HepG2 (cell line): Measurements from ENCODE around the gene PROC. TPM values are rescaled to one million over a fixed set of nuclear protein-coding genes. Genes with fewer than 3 reads are reported as not detected.

Experiments
- ASH2L ChIP-seq: fragments of 300-600, 200-600 bp; sonication (generic); IDR thresholded peaks from 2 replicates; pipeline ENCODE4 v1.7.0; 2017; ENCODE audit warnings: low read depth, mild to moderate bottlenecking, moderate library complexity, mixed read lengths, low read length; ENCODE audit not compliant: insufficient read length
- ATAD3A ChIP-seq: sonication (generic); formaldehyde crosslinking; IDR thresholded peaks from 2 replicates; pipeline ENCODE4 v1.4.0; 2020; ENCODE audit warnings: missing genetic modification reagents
- CCAR2 ChIP-seq: fragments of 200-400 bp; formaldehyde crosslinking; optimal IDR thresholded peaks from 2 replicates; pipeline ENCODE3; 2018; ENCODE audit warnings: low read depth, mild to moderate bottlenecking, low read length, moderate library complexity
- CREB1 ChIP-seq, 2 experiments: fragments of 450-650 bp in 1 of 2; IDR thresholded peaks; 2 replicates each; pipeline ENCODE4 v1.6.1; 2016 to 2017; ENCODE audit warnings: control low read depth in 1 of 2, mild to moderate bottlenecking in 1 of 2, missing compliant biosample characterization in 1 of 2, missing genetic modification characterization in 1 of 2
- GTF3A ChIP-seq: sonication (generic); formaldehyde crosslinking; conservative IDR thresholded peaks from 2 replicates; pipeline ENCODE4 v1.4.0; 2020; ENCODE audit warnings: mild to moderate bottlenecking, missing genetic modification reagents
- JARID2 ChIP-seq: sonication (generic); formaldehyde crosslinking; IDR thresholded peaks from 2 replicates; pipeline ENCODE4 v1.8.1; 2023; ENCODE audit warnings: missing genetic modification reagents, inconsistent platforms; ENCODE audit not compliant: insufficient replicate concordance
- NONO ChIP-seq, 2 experiments: fragments of 450-650 bp in 1 of 2; sonication (generic) in 1 of 2; formaldehyde crosslinking in 1 of 2; IDR thresholded peaks in 1 of 2; conservative IDR thresholded peaks in 1 of 2; 2 replicates each; pipeline versions ENCODE4 v1.6.1 to v1.8.0; 2017 to 2022; ENCODE audit warnings: mild to moderate bottlenecking in 1 of 2, missing genetic modification reagents in 1 of 2, moderate library complexity in 1 of 2
- ONECUT2 ChIP-seq: sonication (generic); formaldehyde crosslinking; IDR thresholded peaks from 2 replicates; pipeline ENCODE4 v1.4.0; 2020; ENCODE audit warnings: missing genetic modification reagents
- RBM22 ChIP-seq: fragments of 200-400 bp; formaldehyde crosslinking; optimal IDR thresholded peaks from 2 replicates; pipeline ENCODE3; 2017; ENCODE audit warnings: mild to moderate bottlenecking, low read length, moderate library complexity
- SAP130 ChIP-seq: IDR thresholded peaks from 2 replicates; pipeline ENCODE4 v1.6.1; 2016; ENCODE audit warnings: low read depth
- SRSF1 ChIP-seq: fragments of 200-400 bp; formaldehyde crosslinking; optimal IDR thresholded peaks from 2 replicates; pipeline ENCODE3; 2017; ENCODE audit warnings: mild to moderate bottlenecking, low read depth, low read length, moderate library complexity
- TCF7L2 ChIP-seq: IDR thresholded peaks from 2 replicates; pipeline ENCODE4 v1.6.1; 2011; ENCODE audit warnings: mild to moderate bottlenecking, low read depth, low read length, moderate library complexity
- ZNF569 ChIP-seq: sonication (generic); formaldehyde crosslinking; IDR thresholded peaks from 2 replicates; pipeline ENCODE4 v1.5.0; 2020; ENCODE audit warnings: mild to moderate bottlenecking, missing genetic modification reagents, moderate library complexity, borderline replicate concordance
- ZNF749 ChIP-seq: sonication (generic); formaldehyde crosslinking; IDR thresholded peaks from 2 replicates; pipeline ENCODE4 v1.8.0; 2022; ENCODE audit warnings: mild to moderate bottlenecking, missing genetic modification reagents, moderate library complexity, borderline replicate concordance
- polyA plus RNA-seq, 8 experiments: library from polyadenylated mRNA; depleted of rRNA in 3 of 8; stranded (reverse) in 7 of 8; unstranded in 1 of 8; fragments of >200 nt; fragmentation: Illumina TruSeq in 4 of 8; extraction: Trizol in 4 of 8; gene quantifications; 2 replicates each; pipeline versions ENCODE4 v1.2.1 to v1.2.3, GENCODE V29; 2011 to 2016; ENCODE audit warnings: low read depth in 4 of 8, missing spikeins in 1 of 8, mixed read lengths in 1 of 8; ENCODE audit not compliant: insufficient read depth in 1 of 8
- total RNA-seq, 5 experiments: library from RNA; depleted of rRNA; stranded (reverse); fragments of >200 nt; fragmentation: Illumina TruSeq; extraction: Trizol; gene quantifications; 2 replicates each; pipeline ENCODE4 v1.2.3, GENCODE V29; 2016; ENCODE audit warnings: low read depth in 1 of 5
- TF ChIP-seq, protein P1 (sequence below): sonication (generic); formaldehyde crosslinking; IDR thresholded peaks from 2 replicates; pipeline ENCODE4 v1.4.0; 2020; ENCODE audit warnings: low read depth, missing genetic modification reagents
- TF ChIP-seq, protein P2 (sequence below): IDR thresholded peaks from 2 replicates; pipeline ENCODE4 v1.6.1; 2016; ENCODE audit warnings: missing biosample characterization, missing genetic modification reagents, low read depth
- TF ChIP-seq, protein P3 (sequence below): sonication (generic); formaldehyde crosslinking; IDR thresholded peaks from 2 replicates; pipeline ENCODE4 v1.9.0; 2022; ENCODE audit warnings: missing genetic modification reagents, mild to moderate bottlenecking, borderline replicate concordance
- TF ChIP-seq, protein P4 (sequence below): sonication (generic); formaldehyde crosslinking; IDR thresholded peaks from 2 replicates; pipeline ENCODE4 v1.8.0; 2023; ENCODE audit warnings: mild to moderate bottlenecking, missing genetic modification reagents
- TF ChIP-seq, protein P5 (sequence below): sonication (generic); formaldehyde crosslinking; IDR thresholded peaks from 2 replicates; pipeline ENCODE4 v1.5.0; 2020; ENCODE audit warnings: missing genetic modification reagents, mild to moderate bottlenecking, borderline replicate concordance

Gene PROC
- total and polyA plus RNA-seq, 2 of the 13 experiments (the other 11 are each of a cell fraction or from before 2014, with no cell fraction given), result 134 to 185 TPM

DNA sequence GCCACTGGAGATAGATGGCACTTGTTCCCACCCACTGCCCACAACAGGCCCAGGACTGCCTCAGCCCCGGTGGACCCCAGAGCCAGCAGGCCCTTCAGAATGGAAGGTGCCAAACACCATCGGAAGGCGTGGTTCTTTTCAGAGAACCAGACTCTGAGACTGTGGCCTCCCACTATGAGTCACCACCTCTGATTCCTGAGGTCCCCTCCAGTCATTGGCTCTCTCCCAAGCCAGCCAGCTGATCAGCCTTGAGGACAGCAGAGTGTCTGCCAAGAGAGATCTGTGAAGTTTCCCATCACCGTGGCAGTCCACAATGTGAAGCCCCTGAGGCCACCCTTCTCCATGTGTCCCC, 20.0 kb upstream of the PROC start (continued):
- TF ChIP-seq GTF3A (CRISPR knock-in tag) (no peak), RBM22 (no peak), ONECUT2 (CRISPR knock-in tag) (no peak), SAP130 (CRISPR knock-in tag) (peak; percentile 42), CREB1 (IDR thresholded peaks at IDR 0.05) (no peak), CREB1 (CRISPR knock-in tag; IDR thresholded peaks at IDR 0.05) (no peak), ATAD3A (CRISPR knock-in tag) (no peak), SRSF1 (no peak), CCAR2 (no peak), ASH2L (no peak), ZNF749 (CRISPR knock-in tag) (no peak), NONO (IDR thresholded peaks at IDR 0.05) (no peak), NONO (CRISPR knock-in tag; conservative IDR thresholded peaks at IDR 0.05) (no peak), TCF7L2 (no peak), JARID2 (CRISPR knock-in tag) (no peak), ZNF569 (CRISPR knock-in tag) (no peak)
- TF ChIP-seq, protein P1, sequence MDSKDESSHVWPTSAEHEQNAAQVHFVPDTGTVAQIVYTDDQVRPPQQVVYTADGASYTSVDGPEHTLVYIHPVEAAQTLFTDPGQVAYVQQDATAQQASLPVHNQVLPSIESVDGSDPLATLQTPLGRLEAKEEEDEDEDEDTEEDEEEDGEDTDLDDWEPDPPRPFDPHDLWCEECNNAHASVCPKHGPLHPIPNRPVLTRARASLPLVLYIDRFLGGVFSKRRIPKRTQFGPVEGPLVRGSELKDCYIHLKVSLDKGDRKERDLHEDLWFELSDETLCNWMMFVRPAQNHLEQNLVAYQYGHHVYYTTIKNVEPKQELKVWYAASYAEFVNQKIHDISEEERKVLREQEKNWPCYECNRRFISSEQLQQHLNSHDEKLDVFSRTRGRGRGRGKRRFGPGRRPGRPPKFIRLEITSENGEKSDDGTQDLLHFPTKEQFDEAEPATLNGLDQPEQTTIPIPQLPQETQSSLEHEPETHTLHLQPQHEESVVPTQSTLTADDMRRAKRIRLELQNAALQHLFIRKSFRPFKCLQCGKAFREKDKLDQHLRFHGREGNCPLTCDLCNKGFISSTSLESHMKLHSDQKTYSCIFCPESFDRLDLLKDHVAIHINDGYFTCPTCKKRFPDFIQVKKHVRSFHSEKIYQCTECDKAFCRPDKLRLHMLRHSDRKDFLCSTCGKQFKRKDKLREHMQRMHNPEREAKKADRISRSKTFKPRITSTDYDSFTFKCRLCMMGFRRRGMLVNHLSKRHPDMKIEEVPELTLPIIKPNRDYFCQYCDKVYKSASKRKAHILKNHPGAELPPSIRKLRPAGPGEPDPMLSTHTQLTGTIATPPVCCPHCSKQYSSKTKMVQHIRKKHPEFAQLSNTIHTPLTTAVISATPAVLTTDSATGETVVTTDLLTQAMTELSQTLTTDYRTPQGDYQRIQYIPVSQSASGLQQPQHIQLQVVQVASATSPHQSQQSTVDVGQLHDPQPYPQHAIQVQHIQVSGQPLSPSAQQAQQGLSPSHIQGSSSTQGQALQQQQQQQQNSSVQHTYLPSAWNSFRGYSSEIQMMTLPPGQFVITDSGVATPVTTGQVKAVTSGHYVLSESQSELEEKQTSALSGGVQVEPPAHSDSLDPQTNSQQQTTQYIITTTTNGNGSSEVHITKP, result peak; percentile 60; the same call in 1 of the 2 replicates
- TF ChIP-seq, protein P2, sequence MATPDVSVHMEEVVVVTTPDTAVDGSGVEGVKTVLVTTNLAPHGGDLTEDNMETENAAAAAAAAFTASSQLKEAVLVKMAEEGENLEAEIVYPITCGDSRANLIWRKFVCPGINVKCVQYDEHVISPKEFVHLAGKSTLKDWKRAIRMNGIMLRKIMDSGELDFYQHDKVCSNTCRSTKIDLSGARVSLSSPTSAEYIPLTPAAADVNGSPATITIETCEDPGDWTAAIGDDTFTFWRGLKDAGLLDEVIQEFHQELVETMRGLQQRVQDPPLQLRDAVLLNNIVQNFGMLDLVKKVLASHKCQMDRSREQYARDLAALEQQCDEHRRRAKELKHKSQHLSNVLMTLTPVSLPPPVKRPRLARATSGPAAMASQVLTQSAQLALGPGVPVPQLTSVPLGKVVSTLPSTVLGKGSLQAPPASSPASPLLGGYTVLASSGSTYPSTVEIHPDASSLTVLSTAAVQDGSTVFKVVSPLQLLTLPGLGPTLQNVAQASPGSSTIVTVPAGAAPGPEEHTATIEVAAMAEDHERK (CRISPR knock-in tag), result no peak
- TF ChIP-seq, protein P3, sequence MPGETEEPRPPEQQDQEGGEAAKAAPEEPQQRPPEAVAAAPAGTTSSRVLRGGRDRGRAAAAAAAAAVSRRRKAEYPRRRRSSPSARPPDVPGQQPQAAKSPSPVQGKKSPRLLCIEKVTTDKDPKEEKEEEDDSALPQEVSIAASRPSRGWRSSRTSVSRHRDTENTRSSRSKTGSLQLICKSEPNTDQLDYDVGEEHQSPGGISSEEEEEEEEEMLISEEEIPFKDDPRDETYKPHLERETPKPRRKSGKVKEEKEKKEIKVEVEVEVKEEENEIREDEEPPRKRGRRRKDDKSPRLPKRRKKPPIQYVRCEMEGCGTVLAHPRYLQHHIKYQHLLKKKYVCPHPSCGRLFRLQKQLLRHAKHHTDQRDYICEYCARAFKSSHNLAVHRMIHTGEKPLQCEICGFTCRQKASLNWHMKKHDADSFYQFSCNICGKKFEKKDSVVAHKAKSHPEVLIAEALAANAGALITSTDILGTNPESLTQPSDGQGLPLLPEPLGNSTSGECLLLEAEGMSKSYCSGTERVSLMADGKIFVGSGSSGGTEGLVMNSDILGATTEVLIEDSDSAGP (CRISPR knock-in tag), result peak; percentile 19; the same call in 1 of the 2 replicates
- TF ChIP-seq, protein P4, sequence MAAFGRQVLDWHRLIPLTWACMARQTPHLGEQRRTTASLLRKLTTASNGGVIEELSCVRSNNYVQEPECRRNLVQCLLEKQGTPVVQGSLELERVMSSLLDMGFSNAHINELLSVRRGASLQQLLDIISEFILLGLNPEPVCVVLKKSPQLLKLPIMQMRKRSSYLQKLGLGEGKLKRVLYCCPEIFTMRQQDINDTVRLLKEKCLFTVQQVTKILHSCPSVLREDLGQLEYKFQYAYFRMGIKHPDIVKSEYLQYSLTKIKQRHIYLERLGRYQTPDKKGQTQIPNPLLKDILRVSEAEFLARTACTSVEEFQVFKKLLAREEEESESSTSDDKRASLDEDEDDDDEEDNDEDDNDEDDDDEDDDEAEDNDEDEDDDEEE (CRISPR knock-in tag), result no peak
- TF ChIP-seq, protein P5, sequence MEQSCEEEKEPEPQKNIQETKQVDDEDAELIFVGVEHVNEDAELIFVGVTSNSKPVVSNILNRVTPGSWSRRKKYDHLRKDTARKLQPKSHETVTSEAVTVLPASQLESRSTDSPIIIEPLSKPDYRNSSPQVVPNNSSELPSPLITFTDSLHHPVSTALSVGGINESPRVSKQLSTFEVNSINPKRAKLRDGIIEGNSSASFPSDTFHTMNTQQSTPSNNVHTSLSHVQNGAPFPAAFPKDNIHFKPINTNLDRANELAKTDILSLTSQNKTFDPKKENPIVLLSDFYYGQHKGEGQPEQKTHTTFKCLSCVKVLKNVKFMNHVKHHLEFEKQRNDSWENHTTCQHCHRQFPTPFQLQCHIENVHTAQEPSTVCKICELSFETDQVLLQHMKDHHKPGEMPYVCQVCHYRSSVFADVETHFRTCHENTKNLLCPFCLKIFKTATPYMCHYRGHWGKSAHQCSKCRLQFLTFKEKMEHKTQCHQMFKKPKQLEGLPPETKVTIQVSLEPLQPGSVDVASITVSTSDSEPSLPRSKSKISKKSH, result no peak
